HAP-1 (cell line): ENCODE results near the gene KMT2A.
"Not testable (repeated sequence)": the region's sequence is repeated elsewhere in the genome, so short reads cannot be mapped to it uniquely, and the experiment has no call there.

Experiments used
- DNase-seq, 2 experiments: peaks; one replicate each; pipeline ENCODE4 v3.0.0-alpha.2; 2016 to 2020; ENCODE audit warnings: low spot score in 2 of 2
- H3K27me3 ChIP-seq: fragments of 250-450 bp; sonication (Bioruptor Pico); 2 replicates; pipeline ENCODE4 v1.5.1; 2020; ENCODE audit warnings: low read depth, mild to moderate bottlenecking, moderate library complexity
- H3K36me3 ChIP-seq: fragments of 250-450 bp; sonication (Bioruptor Pico); replicated peaks from 2 replicates; pipeline ENCODE4 v1.5.1; 2020; ENCODE audit warnings: mild to moderate bottlenecking
- H3K4me1 ChIP-seq: fragments of 250-450 bp; sonication (Bioruptor Pico); 2 replicates; pipeline ENCODE4 v1.5.1; 2020; ENCODE audit warnings: mild to moderate bottlenecking
- H3K4me3 ChIP-seq: fragments of 250-450 bp; sonication (Bioruptor Pico); 2 replicates; pipeline ENCODE4 v1.5.1; 2020; ENCODE audit warnings: mild to moderate bottlenecking, moderate library complexity
- H3K9me3 ChIP-seq: fragments of 250-450 bp; sonication (Bioruptor Pico); 2 replicates; pipeline ENCODE4 v1.5.1; 2020; ENCODE audit warnings: mild to moderate bottlenecking, moderate library complexity
- in situ Hi-C: fragments of 300-500 bp; cut with MboI; formaldehyde crosslinking; loops from 3 replicates; pipeline ENCODE4 v1.14.3; 2020; ENCODE audit warnings: low sequenced_read_pairs, inconsistent platforms, mixed read lengths

The KMT2A gene

GRCh38 chr11:118415739-118416068 lies 20.6 kb upstream of the KMT2A start:
- Histone ChIP-seq H3K4me1 (peaks cover 13% of the 10 kb centered on the region), H3K27me3 (no peaks in the 10 kb centered on the region), H3K36me3 (0 out of 2 replicates have a peak, but pooled peaks cover 4% of the 10 kb centered on the region), H3K9me3 (no peaks in the 10 kb centered on the region), H3K4me3 (no peak overlapping the region)
- in situ Hi-C loops, result no loop called here
- DNase-seq, result peak; percentile 46 to 64

GRCh38 chr11:118416900-118417299 lies 19.4 kb upstream of the KMT2A start:
- in situ Hi-C loops, H3K4me3 ChIP-seq, H3K36me3 ChIP-seq, H3K9me3 ChIP-seq, DNase-seq, H3K27me3 ChIP-seq: not testable (repeated sequence)
- peaks cover 13% of the 10 kb centered on the region for H3K4me1 ChIP-seq

- 0 out of 2 replicates have a peak, but pooled peaks cover 4% of the 10 kb centered on the region for H3K36me3 ChIP-seq
- H3K27me3 ChIP-seq, result no peaks in the 10 kb centered on the region
- in situ Hi-C loops, result no loop called here
- no peak overlapping the region for H3K4me3 ChIP-seq
- no peaks in the 10 kb centered on the region; the same call in 1 of the 2 replicates for H3K9me3 ChIP-seq
- H3K4me1 ChIP-seq, result peaks cover 13% of the 10 kb centered on the region
- no peak for DNase-seq
Observed at GRCh38 chr11:118417801-118418200, 18.5 kb upstream of the KMT2A start.

GRCh38 chr11:118418766-118419165 lies 17.5 kb upstream of the KMT2A start:
- DNase-seq, result no peak
- Histone ChIP-seq H3K4me3 (no peak overlapping the region), H3K36me3 (0 out of 2 replicates have a peak, but pooled peaks cover 4% of the 10 kb centered on the region), H3K4me1 (peaks cover 13% of the 10 kb centered on the region), H3K27me3 (no peaks in the 10 kb centered on the region), H3K9me3 (no peaks in the 10 kb centered on the region; the same call in 1 of the 2 replicates)
- in situ Hi-C loops, result no loop called here

GRCh38 chr11:118427707-118428106 lies 8.6 kb upstream of the KMT2A start:
- Histone ChIP-seq H3K27me3 (no peaks in the 10 kb centered on the region), H3K36me3 (no peaks in the 10 kb centered on the region), H3K4me1 (peaks cover 4% of the 10 kb centered on the region; the same call in 1 of the 2 replicates), H3K4me3 (no peak overlapping the region), H3K9me3 (no peaks in the 10 kb centered on the region)
- no peak for DNase-seq
- in situ Hi-C loops, result no loop called here

GRCh38 chr11:118430956-118431355 lies 5.3 kb upstream of the KMT2A start:
- Histone ChIP-seq H3K4me1 (peaks cover 15% of the 10 kb centered on the region), H3K9me3 (no peaks in the 10 kb centered on the region), H3K4me3 (no peak overlapping the region), H3K36me3 (no peaks in the 10 kb centered on the region), H3K27me3 (no peaks in the 10 kb centered on the region)
- no peak for DNase-seq
- in situ Hi-C loops, result no loop called here

- Histone ChIP-seq H3K27me3 (no peaks in the 10 kb centered on the region), H3K4me3 (peak overlapping the region; percentile 80), H3K36me3 (no peaks in the 10 kb centered on the region), H3K4me1 (peaks cover 19% of the 10 kb centered on the region), H3K9me3 (no peaks in the 10 kb centered on the region)
- in situ Hi-C loops, result no loop called here
- peak; percentile 76 to 87 for DNase-seq
Observed at GRCh38 chr11:118434123-118434552, 2.2 kb upstream of the KMT2A start.

GRCh38 chr11:118434553-118435289 lies 1.6 kb upstream of the KMT2A start:
- peaks cover 24% of the 10 kb centered on the region for H3K4me1 ChIP-seq
- in situ Hi-C loops, result no loop called here
- no peaks in the 10 kb centered on the region for H3K9me3 ChIP-seq
- peak overlapping the region; percentile 80 for H3K4me3 ChIP-seq
- DNase-seq, result peak in 1 of 2 experiments; percentile 31
- peaks cover 5% of the 10 kb centered on the region for H3K36me3 ChIP-seq
- no peaks in the 10 kb centered on the region for H3K27me3 ChIP-seq

- Histone ChIP-seq H3K9me3 (no peaks in the 10 kb centered on the region), H3K36me3 (peaks cover 9% of the 10 kb centered on the region), H3K4me1 (peaks cover 27% of the 10 kb centered on the region), H3K27me3 (no peaks in the 10 kb centered on the region), H3K4me3 (peak overlapping the region; percentile 80)
- in situ Hi-C loops, result no loop called here
- peak; percentile 96 to 98 for DNase-seq
Observed at GRCh38 chr11:118435290-118435892, 901 bp upstream of the KMT2A start.

GRCh38 chr11:118436639-118437207 lies 431 bp downstream of the KMT2A start:
- no peaks in the 10 kb centered on the region for H3K27me3 ChIP-seq
- H3K36me3 ChIP-seq, result peaks cover 9% of the 10 kb centered on the region
- in situ Hi-C loops, result no loop called here
- H3K4me3 ChIP-seq, result peak overlapping the region; percentile 80
- H3K9me3 ChIP-seq, result no peaks in the 10 kb centered on the region
- DNase-seq, result peak in 1 of 2 experiments; percentile 45
- H3K4me1 ChIP-seq, result peaks cover 29% of the 10 kb centered on the region

GRCh38 chr11:118437208-118438125 lies 1.2 kb downstream of the KMT2A start:
- Histone ChIP-seq H3K27me3 (no peaks in the 10 kb centered on the region), H3K4me3 (peak overlapping the region; percentile 80), H3K36me3 (peaks cover 9% of the 10 kb centered on the region), H3K9me3 (no peaks in the 10 kb centered on the region), H3K4me1 (peaks cover 32% of the 10 kb centered on the region)
- in situ Hi-C loops, result no loop called here
- DNase-seq, result peak; percentile 62 to 68

- DNase-seq, result peak; percentile 49 to 72
- Histone ChIP-seq H3K9me3 (no peaks in the 10 kb centered on the region), H3K4me3 (peak overlapping the region; percentile 80), H3K36me3 (peaks cover 9% of the 10 kb centered on the region), H3K27me3 (no peaks in the 10 kb centered on the region), H3K4me1 (peaks cover 32% of the 10 kb centered on the region)
- in situ Hi-C loops, result no loop called here
Observed at GRCh38 chr11:118438314-118438931, 2.1 kb downstream of the KMT2A start.

GRCh38 chr11:118439646-118440045 lies 3.4 kb downstream of the KMT2A start:
- in situ Hi-C loops, result no loop called here
- Histone ChIP-seq H3K36me3 (peaks cover 13% of the 10 kb centered on the region), H3K9me3 (no peaks in the 10 kb centered on the region), H3K27me3 (no peaks in the 10 kb centered on the region), H3K4me1 (peaks cover 24% of the 10 kb centered on the region), H3K4me3 (no peak overlapping the region)
- no peak for DNase-seq
